K562 (cell line): ENCODE measurements around the gene INCA1. TPM values are rescaled to one million over a fixed set of nuclear protein-coding genes. Genes with fewer than 3 reads are reported as not detected.

Experiments
- ATAC-seq: fragments of 200-7000 bp; cut with Tn5 transposase; 3 replicates; pipeline ENCODE4 v1.9.1; 2020; ENCODE audit warnings: moderate library complexity
- BruUV-seq: library from RNA; stranded (reverse); fragments of 400-500 nt; replicated peaks from 2 replicates; lab custom pipeline; 2021; lab: Mats Ljungman, UMichigan
- CTCF ChIA-PET: fragments of 300-600 bp; formaldehyde crosslinking; extraction: SDS; loops from one replicate; lab custom pipeline; 2021; ENCODE audit warnings: low intra/inter-chr PET ratio; lab: Yijun Ruan, JAX
- POLR2A ChIA-PET: fragments of 300-600, 350-650 bp; sonication (Branson Sonifier 250); formaldehyde crosslinking; extraction: SDS; loops from one replicate; lab custom pipeline; 2021; ENCODE audit warnings: antibody characterized with exemption, inconsistent platforms; lab: Yijun Ruan, JAX
- DNase-seq, 4 experiments: peaks; one replicate each; pipeline versions ENCODE4 v3.0.0 to v3.0.0-alpha.2; 2011 to 2018; ENCODE audit warnings: low spot score in 3 of 4, mixed read lengths in 3 of 4; ENCODE audit errors: extremely low read depth in 1 of 4
- FAIRE-seq: peaks from 2 replicates; lab custom pipeline; 2011; peaks lifted over from hg19 to GRCh38; lab: Jason Lieb, UNC
- H2AFZ ChIP-seq: 2 replicates; pipeline ENCODE4 v1.6.0; 2011; ENCODE audit warnings: low read depth, low read length, control low read depth, inconsistent platforms
- H3K27ac ChIP-seq: fragments of 200-600 bp; 3 replicates; pipeline ENCODE4 v1.8.0; 2011; ENCODE audit warnings: low read depth, mild to moderate bottlenecking, control low read depth, inconsistent platforms, low read length, moderate library complexity, mixed read lengths; ENCODE audit errors: extremely low read depth
- H3K27me3 ChIP-seq, 2 experiments: fragments of 300-600 bp in 1 of 2; 2 replicates in 1 of 2; 3 replicates in 1 of 2; pipeline versions ENCODE4 v1.6.0 to v1.8.0; 2011; ENCODE audit warnings: inconsistent platforms in 2 of 2, low read length in 2 of 2, mild to moderate bottlenecking in 1 of 2, mixed read lengths in 1 of 2, moderate library complexity in 1 of 2; ENCODE audit not compliant: control insufficient read depth in 2 of 2, insufficient read depth in 2 of 2
- H3K36me3 ChIP-seq: fragments of 300-600 bp; 3 replicates; pipeline ENCODE4 v1.8.0; 2011; ENCODE audit warnings: mild to moderate bottlenecking, low read length, inconsistent platforms; ENCODE audit not compliant: control insufficient read depth, insufficient read depth
- H3K4me1 ChIP-seq, 2 experiments: fragments of 200-600 bp in 1 of 2; replicated peaks in 1 of 2; 2 replicates in 1 of 2; 3 replicates in 1 of 2; pipeline versions ENCODE4 v1.5.1 to v1.8.0; 2011; ENCODE audit warnings: inconsistent platforms in 2 of 2, low read length in 2 of 2, mild to moderate bottlenecking in 1 of 2, mixed read lengths in 1 of 2, moderate library complexity in 1 of 2; ENCODE audit not compliant: control insufficient read depth in 2 of 2, insufficient read depth in 2 of 2
- H3K4me2 ChIP-seq: 2 replicates; pipeline ENCODE4 v1.6.1; 2011; ENCODE audit warnings: low read length, control low read depth, inconsistent platforms, mixed read lengths; ENCODE audit not compliant: insufficient read depth
- H3K4me3 ChIP-seq: fragments of 200-600 bp; sonication (generic), shearing (Covaris generic); 2 replicates; pipeline ENCODE4 v1.5.1; 2016; ENCODE audit warnings: control low read depth, inconsistent platforms
- H3K79me2 ChIP-seq: fragments of 200-600 bp; 3 replicates; pipeline ENCODE4 v1.8.0; 2011; ENCODE audit warnings: low read length, inconsistent platforms; ENCODE audit not compliant: control insufficient read depth, insufficient read depth
- H3K9ac ChIP-seq, 2 experiments: 2 replicates each; pipeline versions ENCODE4 v1.6.0 to v1.6.1; 2011; ENCODE audit warnings: low read depth in 2 of 2, low read length in 2 of 2, control low read depth in 1 of 2, inconsistent platforms in 1 of 2, mild to moderate bottlenecking in 1 of 2, mixed read lengths in 1 of 2; ENCODE audit not compliant: insufficient read depth in 1 of 2
- H3K9me1 ChIP-seq: one replicate; pipeline ENCODE4 v1.6.0; 2011; ENCODE audit warnings: inconsistent platforms, mild to moderate bottlenecking, low read length, moderate library complexity; ENCODE audit not compliant: control insufficient read depth, insufficient read depth
- H3K9me3 ChIP-seq: replicated peaks from 2 replicates; pipeline ENCODE4 v1.5.1; 2011; ENCODE audit warnings: low read depth, low read length, inconsistent platforms; ENCODE audit not compliant: control insufficient read depth, insufficient read depth
- H4K20me1 ChIP-seq: replicated peaks from 2 replicates; pipeline ENCODE4 v1.6.1; 2011; ENCODE audit warnings: low read length, inconsistent platforms, mixed read lengths; ENCODE audit not compliant: control insufficient read depth, insufficient read depth
- CAMTA2 ChIP-seq: fragments of 250-450 bp; sonication (Bioruptor Pico); conservative IDR thresholded peaks from 2 replicates; pipeline ENCODE4 v1.5.1; 2022
- PTRF ChIP-seq: fragments of 450-650 bp; IDR thresholded peaks from 2 replicates; pipeline ENCODE4 v1.6.1; 2016; ENCODE audit warnings: mild to moderate bottlenecking, missing genetic modification characterization, missing compliant biosample characterization
- SP1 ChIP-seq: sonication (generic); formaldehyde crosslinking; IDR thresholded peaks from 2 replicates; pipeline ENCODE4 v1.8.1; 2022; ENCODE audit warnings: mild to moderate bottlenecking, missing genetic modification reagents
- TAF15 ChIP-seq: fragments of 200-400 bp; formaldehyde crosslinking; IDR thresholded peaks from 2 replicates; pipeline ENCODE4 v1.6.1; 2017; ENCODE audit warnings: mild to moderate bottlenecking, low read depth, low read length, moderate library complexity
- ZNF717 ChIP-seq: fragments of 250-450 bp; sonication (Bioruptor Pico); IDR thresholded peaks from 2 replicates; pipeline ENCODE4 v1.5.0; 2021
- WGBS: fragments of 100-300 bp; shearing (Covaris generic); methylation state at CpG from one replicate; pipeline ENCODE4 v1.1.6; 2016; ENCODE audit warnings: low coverage, mixed read lengths; ENCODE audit not compliant: insufficient coverage; ENCODE audit errors: missing lambda C conversion rate; 5-methylcytosine and 5-hydroxymethylcytosine counted together
- in situ Hi-C: fragments of 300-500 bp; cut with MboI; formaldehyde crosslinking; loops from 4 replicates; pipeline ENCODE4 v1.15.0; 2018; ENCODE audit warnings: inconsistent platforms, mixed read lengths
- intact Hi-C: fragments of 100-400 bp; cut with micrococcal nuclease; formaldehyde crosslinking; loops from 2 replicates; pipeline ENCODE4 v1.14.2; 2022
- polyA plus RNA-seq, 8 experiments: library from polyadenylated mRNA; depleted of rRNA in 4 of 8; stranded (reverse) in 5 of 8; unstranded in 3 of 8; fragments of >200 nt; fragmentation: Nextera tagmentation in 2 of 8; fragmentation: Illumina TruSeq in 1 of 8; extraction: Ambion mirVana in 2 of 8; extraction: Trizol in 1 of 8; gene quantifications; 2 replicates each; pipeline versions ENCODE4 v1.2.1 to v1.2.3, GENCODE V29; 2011 to 2014; ENCODE audit warnings: inconsistent platforms in 1 of 8, missing spikeins in 1 of 8
- total RNA-seq, 7 experiments: library from RNA; depleted of rRNA in 6 of 7; stranded (reverse); fragments of >200 nt in 6 of 7; fragmentation: Illumina TruSeq in 2 of 7; extraction: Trizol in 2 of 7; gene quantifications; 2 replicates each; pipeline versions ENCODE4 v1.2.1 to v1.2.3, GENCODE V29; 2011 to 2021; ENCODE audit warnings: low replicate concordance in 1 of 7
- TF ChIP-seq, protein P1 (sequence below): fragments of 450-650 bp; IDR thresholded peaks from 2 replicates; pipeline ENCODE4 v1.6.1; 2016; ENCODE audit warnings: low read depth

INCA1 gene
- total and polyA plus RNA-seq, 9 of the 15 experiments (the other 6 are each of a cell fraction or from before 2014, with no cell fraction given): 0.08 to 0.50 (median 0.13) TPM; not detected in 4

GRCh38 chr17:4958102-4958501 lies 39.2 kb downstream of the INCA1 start:
- in situ Hi-C loops (no loop called here), intact Hi-C loops (no loop called here)
- 80% methylated on average over 3 of the region's 3 CpGs for WGBS
- Histone ChIP-seq H3K27me3 (no peaks in the 10 kb centered on the region), H3K9me1 (no peaks in the 10 kb centered on the region), H3K4me2 (no peak overlapping the region), H3K79me2 (no peaks in the 10 kb centered on the region), H2AFZ (no peak overlapping the region), H3K9me3 (no peaks in the 10 kb centered on the region), H3K36me3 (no peaks in the 10 kb centered on the region; the same call in 2 of the 3 replicates), H3K9ac (no peak overlapping the region), H4K20me1 (no peaks in the 10 kb centered on the region), H3K27ac (no peak overlapping the region), H3K4me1 (peaks cover 7 to 21% of the 10 kb centered on the region in 2 experiments; a peak in 4 of 5 replicates), H3K4me3 (no peak overlapping the region)
- no peak for ATAC-seq
- FAIRE-seq: no peak
- ChIA-PET CTCF (no interaction called here), POLR2A (interaction anchor here (0.6 kb wide), 1 partner anchor 24 kb away, joined by 3 read pairs; no protein-coding TSS in a partner anchor)
- BruUV-seq: no TSS peak
- DNase-seq: no peak
- no peak for TF ChIP-seq ZNF717 (CRISPR knock-in tag)
- TF ChIP-seq TAF15: no peak
- TF ChIP-seq, protein P1, sequence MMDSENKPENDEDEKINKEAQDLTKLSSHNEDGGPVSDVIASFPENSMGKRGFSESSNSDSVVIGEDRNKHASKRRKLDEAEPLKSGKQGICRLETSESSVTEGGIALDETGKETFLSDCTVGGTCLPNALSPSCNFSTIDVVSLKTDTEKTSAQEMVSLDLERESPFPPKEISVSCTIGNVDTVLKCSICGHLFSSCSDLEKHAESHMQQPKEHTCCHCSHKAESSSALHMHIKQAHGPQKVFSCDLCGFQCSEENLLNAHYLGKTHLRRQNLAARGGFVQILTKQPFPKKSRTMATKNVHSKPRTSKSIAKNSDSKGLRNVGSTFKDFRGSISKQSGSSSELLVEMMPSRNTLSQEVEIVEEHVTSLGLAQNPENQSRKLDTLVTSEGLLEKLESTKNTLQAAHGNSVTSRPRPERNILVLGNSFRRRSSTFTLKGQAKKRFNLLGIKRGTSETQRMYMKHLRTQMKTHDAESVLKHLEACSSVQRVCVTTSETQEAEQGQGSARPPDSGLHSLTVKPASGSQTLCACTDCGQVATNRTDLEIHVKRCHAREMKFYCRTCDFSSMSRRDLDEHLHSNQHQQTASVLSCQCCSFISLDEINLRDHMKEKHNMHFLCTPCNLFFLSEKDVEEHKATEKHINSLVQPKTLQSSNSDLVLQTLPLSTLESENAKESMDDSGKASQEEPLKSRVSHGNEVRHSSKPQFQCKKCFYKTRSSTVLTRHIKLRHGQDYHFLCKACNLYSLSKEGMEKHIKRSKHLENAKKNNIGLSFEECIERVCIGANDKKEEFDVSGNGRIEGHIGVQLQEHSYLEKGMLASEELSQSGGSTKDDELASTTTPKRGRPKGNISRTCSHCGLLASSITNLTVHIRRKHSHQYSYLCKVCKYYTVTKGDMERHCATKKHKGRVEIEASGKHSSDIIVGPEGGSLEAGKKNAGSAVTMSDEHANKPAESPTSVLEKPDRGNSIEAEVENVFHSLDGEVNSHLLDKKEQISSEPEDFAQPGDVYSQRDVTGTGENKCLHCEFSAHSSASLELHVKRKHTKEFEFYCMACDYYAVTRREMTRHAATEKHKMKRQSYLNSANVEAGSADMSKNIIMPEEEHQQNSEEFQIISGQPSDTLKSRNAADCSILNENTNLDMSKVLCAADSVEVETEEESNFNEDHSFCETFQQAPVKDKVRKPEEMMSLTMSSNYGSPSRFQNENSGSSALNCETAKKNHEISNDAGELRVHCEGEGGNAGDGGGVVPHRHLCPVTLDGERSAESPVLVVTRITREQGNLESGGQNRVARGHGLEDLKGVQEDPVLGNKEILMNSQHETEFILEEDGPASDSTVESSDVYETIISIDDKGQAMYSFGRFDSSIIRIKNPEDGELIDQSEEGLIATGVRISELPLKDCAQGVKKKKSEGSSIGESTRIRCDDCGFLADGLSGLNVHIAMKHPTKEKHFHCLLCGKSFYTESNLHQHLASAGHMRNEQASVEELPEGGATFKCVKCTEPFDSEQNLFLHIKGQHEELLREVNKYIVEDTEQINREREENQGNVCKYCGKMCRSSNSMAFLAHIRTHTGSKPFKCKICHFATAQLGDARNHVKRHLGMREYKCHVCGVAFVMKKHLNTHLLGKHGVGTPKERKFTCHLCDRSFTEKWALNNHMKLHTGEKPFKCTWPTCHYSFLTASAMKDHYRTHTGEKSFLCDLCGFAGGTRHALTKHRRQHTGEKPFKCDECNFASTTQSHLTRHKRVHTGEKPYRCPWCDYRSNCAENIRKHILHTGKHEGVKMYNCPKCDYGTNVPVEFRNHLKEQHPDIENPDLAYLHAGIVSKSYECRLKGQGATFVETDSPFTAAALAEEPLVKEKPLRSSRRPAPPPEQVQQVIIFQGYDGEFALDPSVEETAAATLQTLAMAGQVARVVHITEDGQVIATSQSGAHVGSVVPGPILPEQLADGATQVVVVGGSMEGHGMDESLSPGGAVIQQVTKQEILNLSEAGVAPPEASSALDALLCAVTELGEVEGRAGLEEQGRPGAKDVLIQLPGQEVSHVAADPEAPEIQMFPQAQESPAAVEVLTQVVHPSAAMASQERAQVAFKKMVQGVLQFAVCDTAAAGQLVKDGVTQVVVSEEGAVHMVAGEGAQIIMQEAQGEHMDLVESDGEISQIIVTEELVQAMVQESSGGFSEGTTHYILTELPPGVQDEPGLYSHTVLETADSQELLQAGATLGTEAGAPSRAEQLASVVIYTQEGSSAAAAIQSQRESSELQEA: no peak
- no peak for TF ChIP-seq PTRF (tag)
- TF ChIP-seq SP1: no peak
- TF ChIP-seq CAMTA2 (CRISPR knock-in tag): no peak
